ENCODE measurements around the gene TEX38.
"Not testable (repeated sequence)": the region's sequence is repeated elsewhere in the genome, so short reads cannot be mapped to it uniquely, and the experiment has no call there.

The TEX38 gene

DNA sequence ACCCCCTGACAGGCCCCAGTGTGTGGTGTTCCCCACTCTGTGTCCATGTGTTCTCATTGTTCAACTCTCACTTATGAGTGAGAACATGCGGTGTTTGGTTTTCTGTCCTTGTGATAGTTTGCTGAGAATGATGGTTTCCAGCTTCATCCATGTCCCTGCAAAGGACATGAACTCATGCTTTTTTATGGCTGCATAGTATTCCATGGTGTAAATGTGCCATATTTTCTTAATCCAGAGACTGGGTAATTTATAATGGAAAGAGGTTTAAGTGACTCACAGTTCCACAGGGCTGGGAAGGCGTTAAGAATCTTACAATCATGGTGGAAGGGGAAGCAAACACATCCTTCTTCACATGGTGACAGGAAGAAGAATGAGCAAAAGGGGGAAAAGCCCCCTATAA is 17.0 kb upstream of the TEX38 start:
- DNase-seq = not testable (repeated sequence)

DNA sequence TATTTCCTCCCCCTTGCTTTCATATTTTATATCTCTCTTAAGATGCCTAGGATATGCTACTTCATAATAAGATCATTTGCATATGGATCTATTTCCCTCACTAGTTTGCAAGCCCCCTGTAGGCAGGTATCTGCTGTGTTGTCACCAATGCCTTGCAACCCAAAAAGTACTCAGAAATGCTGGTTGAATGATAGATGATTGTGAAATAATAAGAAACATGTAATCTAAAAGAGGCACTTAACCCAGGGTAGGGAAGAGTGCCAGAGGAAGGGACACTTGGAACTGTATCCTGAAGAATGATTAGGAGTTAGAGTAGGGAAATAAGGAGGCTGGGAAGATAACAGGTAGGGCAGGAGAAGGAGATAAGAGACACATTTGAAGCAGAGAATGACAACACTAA is 15.8 kb upstream of the TEX38 start:
- DNase-seq = no peak

DNA sequence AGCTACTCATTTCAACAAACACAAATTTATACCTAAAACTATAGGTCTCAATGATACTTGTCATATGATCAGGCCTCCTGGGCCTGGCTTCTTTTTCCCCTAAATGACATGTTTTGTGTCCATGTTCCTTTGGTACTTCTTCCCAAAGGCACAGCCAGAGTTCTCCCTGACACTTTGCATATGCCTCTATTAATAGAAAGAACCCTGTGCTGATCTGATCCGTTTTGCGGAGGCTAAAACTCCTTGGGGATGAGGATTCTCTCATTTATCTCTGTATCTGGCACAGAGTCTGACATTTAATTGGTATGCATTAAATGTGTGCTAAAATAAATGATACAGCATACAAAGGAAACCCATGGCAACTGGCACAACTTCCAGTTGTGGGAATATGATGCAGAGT is 15.0 kb upstream of the TEX38 start:
- DNase-seq = peak in 2 of 56 donors; percentile 4 to 5

DNA sequence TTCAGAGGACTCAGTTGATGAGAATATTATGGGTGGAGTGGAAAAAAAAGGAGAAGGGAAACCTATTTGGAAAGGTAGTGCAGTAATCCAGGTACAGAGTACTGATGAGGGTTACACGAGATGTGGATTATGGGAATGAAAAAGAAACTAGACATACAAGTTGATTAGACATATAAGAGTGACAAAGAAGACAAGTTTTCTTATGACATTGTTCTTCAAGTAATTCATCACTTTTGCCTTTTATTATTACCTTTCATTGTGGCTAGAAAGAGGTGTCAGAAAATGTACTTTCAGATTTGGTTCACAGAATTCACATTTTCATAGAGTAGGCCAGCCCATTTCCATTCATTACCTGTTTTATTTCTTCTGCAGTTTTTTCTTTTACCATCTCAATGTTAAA is 13.9 kb upstream of the TEX38 start:
- DNase-seq = no peak

DNA sequence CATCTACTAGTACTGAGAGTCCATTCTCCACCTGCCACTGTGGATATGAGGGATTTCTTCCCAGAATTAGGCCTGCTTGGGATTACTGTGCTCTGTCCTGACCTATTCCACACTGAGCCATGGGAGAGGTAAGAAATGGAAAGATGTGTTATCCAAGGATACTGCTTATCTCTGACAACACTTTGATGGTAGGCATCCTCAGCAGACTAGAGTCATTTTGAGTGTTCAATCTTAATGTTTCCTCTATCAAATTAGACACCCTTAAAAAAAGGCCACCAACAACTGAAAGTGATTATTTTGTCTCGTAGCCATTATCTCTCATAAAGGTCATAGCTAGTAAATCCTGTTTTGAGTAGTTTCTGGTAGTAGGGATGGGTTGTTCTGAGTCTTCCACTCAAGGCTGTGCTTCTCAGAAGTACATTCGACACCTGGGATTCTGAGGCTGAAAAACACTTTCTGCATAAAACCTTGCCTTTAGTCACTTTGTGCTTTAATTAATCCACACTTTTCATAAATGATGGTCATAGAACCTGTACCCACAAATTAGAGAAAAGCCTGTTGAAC is 12.3 kb upstream of the TEX38 start:
- DNase-seq = no peak

DNA sequence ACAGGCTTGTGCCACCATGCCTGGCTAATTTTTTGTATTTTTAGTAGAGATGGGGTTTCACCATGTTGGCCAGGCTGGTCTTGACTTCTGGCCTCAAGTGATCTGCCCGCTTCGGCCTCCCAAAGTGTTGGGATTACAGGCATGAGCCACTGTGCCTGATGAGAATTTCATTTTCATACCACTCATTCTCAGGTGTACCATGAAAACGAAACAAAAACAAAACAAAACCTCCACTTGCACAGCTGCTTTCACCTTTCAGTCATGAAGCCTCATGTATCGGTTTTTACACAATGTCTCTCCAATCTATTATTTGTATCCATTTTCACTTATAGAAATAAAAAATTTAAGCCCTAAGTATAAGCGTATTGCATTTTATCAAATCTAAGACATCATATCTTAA is 11.5 kb upstream of the TEX38 start:
- DNase-seq = not testable (repeated sequence)

DNA sequence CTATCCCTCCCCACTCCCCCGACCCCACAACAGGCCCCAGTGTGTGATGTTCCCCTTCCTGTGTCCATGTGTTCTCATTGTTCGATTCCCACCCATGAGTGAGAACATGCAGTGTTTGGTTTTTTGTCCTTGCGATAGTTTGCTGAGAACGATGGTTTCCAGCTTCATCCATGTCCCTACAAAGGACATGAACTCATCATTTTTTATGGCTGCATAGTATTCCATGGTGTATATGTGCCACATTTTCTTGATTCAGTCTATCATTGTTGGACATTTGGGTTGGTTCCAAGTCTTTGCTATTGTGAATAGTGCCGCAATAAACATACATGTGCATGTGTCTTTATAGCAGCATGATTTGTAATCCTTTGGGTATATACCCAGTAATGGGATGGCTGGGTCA is 8.7 kb upstream of the TEX38 start:
- not testable (repeated sequence) for DNase-seq

DNA sequence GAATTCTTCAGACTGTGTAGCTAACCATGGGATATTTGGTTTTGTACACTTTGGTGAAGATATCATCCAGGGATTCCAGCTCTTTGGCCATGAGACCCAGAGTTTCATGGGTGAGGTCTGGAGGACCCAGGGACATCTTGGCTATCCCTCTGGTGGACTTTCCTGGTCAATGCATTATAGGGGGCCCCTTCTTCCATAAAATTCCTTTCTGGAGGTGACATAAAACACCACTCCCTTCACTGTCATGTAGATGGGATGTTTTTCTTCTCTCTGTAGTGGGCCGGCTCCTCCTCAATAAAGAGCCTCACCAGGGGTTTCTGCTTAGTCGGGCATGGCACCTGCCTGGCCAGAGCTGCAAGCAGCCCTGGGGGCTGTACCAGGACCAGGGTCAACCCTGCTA is 5.7 kb upstream of the TEX38 start:
- DNase-seq = no peak

DNA sequence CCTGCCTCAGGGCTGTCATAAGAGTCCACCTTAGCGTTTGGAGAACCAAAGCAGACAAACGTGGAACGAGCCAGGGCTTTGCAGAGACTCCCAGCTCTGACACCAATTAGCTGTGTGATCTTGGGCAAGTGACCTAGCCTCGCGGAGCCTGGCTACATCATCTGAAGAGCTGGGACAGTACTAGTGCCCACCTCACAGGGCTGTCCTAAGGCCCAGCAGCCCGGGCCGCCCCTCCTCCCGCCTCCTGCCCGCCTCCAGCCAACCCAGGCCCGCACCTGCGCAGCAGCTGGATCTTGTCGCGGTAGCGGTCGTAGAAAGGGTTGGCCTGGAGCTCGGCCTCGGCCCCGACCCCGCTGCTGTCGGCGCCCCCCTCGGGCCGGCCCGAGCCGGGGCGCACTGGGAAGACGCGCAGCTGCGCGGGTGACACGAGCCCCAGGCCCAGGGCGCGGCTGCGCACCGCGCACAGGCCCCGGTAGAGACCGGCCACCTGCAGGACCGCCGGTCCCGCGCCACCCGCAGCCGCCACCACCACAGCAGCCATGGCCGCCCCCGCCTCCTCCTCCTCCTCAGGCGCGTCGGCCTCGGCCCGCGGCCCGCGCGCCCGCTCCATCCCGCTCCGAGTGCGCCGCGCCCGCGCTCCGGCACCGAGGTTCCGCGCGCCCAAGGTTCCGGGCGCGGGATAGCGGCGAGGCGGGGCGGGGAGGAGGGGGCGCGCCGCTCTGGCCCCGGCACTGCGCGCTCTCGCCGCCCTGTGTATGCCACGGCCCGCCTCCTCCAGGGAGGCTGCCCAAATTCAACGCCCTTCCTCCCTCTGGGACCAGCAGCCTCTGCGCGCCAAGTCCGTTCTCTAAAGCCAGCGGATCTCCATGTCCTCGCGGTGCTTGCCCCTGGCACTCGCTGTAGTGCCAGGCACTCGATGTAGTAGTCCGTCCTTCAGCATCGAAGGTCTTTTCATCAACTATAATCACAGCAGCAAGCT is 3.6 kb upstream of the TEX38 start, which contains the start of gene ATPAF1:
Gene ATPAF1, minus strand, starts transcription at position 583 of the 979 bp plus-strand sequence. Its CDS starts 42 bp downstream, at position 541.
- DNase-seq = peak in 49 of 56 donors; percentile 18 to 87 (median 69)

DNA sequence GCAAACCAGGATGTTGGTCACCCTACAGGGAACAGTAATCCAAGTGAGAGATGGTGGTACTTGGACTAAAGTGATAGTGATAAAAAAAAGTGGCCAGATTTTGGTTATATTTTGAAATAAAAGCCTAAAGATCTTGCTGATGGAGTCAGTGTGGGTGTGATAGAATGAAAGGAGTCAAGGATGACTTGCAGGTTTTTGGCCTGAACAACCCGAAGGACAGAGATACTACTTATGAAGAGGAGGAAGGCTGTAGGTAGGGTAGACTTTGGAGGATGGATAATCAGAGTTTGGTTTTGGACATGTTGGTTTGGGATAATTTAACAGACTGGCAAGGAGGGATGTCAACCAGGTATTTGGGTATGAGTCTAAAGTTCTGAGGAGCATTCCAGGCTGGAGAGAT is 1.5 kb upstream of the TEX38 start:
- DNase-seq = no peak

DNA sequence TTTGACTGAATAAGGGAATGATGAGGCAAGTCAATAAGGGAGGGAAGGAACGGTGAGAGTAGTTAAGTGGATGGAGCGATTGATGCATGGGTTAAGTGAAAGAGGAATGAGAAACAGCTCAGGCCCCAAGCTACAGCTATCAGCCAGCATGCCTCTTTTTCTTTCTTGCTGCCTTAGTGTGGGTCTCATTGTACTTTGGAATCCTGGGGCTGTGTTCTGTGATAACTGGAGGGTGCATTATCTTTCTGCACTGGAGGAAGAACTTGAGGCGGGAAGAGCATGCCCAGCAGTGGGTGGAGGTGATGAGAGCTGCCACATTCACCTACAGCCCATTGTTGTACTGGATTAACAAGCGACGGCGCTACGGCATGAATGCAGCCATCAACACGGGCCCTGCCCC is 1.0 kb downstream of the TEX38 start:
- DNase-seq = no peak

DNA sequence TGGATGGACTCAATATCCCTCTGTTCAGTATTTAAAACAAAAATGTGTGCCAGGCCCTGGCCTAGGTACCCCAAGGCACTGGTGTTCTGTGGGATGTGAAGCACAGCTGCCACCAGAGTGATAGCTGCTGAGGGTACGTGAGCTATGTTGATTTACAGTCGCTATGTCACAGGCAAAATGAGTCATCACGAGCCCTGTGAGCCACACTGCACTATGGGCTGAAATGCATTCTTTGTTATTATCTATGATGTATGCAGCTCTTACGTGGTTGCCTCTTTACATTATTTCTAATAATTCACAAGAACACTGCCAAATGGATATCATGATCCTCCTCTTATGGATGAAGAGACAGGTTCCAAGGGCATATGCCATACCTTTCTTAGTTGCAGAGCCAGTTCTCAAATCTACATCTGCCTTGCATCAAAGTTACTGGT is 2.1 kb downstream of the TEX38 start:
- peak in 1 of 56 donors; percentile 10 for DNase-seq

DNA sequence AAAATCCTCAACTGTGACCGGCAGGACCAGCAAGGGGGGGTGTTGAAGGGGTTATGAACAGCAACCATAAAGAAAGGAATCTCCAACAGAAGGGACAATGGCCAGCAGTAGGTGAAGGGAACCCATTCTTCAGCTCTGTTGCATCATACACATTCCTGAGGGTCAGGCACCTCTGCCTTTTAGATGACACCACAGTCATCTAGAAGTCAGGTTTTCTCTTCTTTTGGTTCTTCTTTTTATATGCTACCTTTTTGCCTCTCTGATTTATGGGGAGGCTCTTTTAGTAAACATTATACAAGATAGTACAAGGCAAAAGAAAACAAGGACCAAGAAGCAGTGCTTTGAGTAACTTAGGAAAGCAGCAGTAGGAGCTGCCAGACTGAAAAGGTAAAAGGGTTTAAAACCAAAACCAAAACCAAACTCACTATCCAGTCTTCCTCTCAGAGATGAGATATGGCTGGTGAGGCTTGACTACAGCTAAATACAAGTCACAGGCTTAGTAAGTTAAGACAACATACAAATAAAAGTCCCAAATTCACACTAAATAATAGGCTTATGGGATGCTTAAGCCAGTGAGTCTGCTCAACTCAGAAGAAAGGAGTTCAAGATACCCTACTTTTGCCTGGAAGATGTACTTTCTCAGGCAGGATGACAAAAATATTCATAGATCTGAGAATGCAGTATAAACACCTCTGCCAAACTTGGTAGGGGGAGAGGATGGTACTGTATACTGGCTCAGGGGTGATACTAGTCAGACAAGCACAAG is 4.1 kb downstream of the TEX38 start:
- no peak for DNase-seq

DNA sequence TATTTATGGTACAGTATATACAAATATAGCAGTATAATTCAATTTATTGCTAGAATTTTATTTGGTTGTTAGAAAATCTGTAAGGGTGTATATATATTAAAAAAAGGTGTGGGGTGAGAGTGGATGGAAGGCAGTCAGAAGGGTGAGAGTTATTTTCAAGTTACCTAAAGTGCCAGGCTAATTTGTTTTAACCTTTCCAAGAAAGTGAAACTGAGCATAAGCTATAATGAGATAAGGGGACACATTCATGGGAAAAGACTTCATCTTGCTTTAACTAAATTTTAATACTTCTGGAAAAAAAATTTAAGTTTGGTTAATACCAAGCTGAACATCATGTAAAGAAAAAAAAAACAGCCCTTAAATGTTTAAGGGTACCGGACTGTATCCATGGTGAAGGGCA is 4.9 kb downstream of the TEX38 start:
- DNase-seq = no peak

DNA sequence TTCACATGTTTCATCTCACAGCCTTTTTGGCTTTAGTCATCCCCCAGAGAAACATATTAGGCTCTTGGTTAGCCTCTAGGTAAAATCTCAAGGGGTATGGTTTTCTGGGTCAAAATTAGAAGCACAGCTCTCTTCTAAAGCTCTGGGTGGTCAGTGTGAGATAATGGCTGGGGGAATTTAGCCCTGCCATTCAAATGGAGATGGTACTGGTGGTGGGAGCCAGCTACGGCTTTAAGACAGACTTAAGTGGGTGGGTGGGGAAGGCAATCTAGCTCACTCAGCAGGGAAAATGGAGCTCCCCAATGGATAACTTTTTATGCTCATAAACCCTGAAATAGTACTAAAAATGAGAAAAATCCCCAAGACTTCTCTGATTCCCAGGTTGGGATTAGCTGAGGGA is 5.7 kb downstream of the TEX38 start:
- no peak for DNase-seq

DNA sequence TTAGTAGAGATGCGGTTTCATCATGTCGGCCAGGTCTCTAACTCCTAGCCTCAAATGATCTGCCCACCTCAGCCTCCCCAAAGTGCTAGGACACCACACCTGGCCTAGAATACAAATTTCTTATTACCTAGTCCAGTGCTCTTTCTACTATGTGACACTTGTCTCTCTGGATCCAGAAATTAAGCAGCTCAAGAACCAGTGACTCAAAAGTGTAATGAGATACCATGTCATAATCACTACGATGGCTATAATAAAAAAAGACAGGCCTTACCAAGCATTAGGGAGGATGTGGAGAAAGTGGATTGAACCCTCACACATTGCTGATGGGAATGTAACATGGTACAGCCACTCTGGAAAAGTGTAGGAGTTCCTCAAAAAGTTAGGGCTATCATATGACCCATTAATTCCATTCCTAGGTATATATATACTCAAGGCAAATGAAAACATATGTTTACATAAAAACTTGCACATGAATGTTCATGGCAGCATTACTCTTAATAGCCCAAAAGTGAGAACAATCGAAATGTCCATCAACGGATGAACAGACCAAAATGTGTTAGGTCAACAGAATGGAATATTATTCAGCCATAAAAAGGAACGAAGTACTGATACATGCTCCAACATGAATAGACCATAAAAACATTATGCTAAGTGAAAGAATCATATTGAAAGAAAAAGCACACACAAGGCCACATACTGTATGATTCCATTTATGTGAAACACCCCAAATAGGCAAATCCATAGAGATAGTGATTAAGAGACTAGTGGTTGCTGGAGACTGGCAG is 8.3 kb downstream of the TEX38 start:
- no peak for DNase-seq

DNA sequence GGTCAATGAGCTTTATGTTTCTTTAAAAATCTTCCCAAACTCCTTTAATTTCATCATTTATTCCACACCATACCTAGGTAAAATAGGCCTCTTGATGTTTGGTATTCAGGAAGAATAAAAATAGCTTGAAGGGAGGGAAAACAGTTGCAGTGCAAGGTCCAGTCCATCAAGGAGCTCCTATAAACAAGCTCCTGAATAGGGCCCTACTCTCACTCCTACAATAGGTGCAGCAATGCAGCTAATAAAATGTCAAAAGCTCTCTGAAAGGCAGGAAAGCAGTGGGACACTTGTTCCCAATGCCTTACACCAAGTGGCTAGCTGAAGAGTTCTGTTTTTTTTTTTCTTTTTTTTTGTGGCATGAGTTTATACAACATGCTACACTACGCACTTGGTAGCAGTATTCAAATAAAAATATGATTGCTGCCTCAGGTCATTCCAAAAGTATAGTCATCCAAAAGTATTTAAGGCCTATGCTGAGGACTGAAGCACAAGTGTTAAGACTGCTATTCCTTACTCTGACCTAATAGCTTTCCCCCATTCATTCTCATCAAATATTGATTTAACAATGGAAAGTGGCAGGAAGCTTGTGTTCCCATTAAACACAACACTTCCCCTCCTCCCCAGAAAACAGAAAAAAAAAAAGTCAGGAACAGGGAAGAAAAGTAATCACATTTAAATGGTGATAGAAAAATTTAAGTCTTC is 9.8 kb downstream of the TEX38 start:
- peak in 1 of 56 donors; percentile 53 for DNase-seq

DNA sequence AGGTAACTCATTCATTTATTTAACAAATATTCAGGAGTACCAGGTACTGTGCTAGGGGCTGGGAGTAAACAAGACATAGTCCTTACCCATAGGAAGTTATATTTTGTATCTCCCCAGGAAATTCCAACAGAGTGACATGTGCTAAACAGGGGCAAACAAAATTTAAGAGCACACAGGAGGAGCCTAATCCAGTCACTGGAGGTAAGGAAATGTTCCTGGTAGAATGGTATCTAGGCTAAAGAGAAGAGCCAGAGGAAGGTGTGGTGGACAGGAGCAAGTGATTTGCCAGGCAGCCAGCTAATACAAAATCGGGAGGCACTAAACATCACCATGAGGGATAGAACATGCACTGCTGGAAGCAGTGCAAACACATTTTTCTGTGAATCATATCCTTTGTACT is 10.4 kb downstream of the TEX38 start:
- no peak for DNase-seq

DNA sequence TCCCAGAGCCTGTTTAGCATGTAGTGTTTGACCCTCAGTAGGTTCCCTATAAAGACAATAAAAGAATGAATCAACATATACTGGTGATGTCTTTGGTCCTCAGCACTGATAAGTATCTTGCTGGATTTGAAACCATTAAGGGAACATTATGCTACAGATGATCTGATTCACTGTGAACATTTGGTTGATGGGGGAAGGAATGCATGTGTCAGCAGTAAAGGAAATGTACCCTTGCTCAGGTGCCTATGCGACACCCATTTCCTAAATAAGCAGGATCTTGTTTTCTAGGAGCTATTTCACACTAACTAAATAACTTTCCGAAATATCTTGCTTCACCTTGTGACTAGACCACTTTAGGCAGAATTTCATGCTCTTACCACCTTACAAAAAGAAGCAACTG is 13.0 kb downstream of the TEX38 start:
- DNase-seq = no peak

DNA sequence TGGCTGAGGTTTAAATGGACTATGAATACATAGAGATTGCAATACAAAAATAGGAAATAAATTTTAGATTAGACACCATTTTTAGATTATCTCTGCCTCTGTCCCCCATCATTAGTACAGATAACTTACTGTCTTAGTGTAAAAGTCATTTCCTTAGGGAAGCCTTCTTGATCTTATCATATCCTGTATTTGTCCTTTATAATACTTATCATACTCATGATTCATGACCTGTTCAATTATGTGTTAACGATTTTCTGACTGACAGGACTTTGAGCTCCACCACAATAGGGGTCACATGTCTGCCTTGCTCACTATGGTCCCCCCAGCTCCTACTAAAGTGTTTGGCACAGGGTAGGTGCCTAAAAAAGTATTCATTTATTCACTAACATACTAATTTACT is 14.6 kb downstream of the TEX38 start:
- DNase-seq = no peak

All from nucleus accumbens (tissue), 56 donors.